IMR-90 (cell line): ENCODE results near the gene PRLH. TPM values are rescaled to one million over a fixed set of nuclear protein-coding genes. Genes with fewer than 3 reads are reported as not detected.

Experiments used
- ATAC-seq: fragments of 200-7000 bp; cut with Tn5 transposase; 2 replicates; pipeline ENCODE4 v1.9.1; 2020; ENCODE audit warnings: low read depth, mild to moderate bottlenecking, moderate library complexity
- BruUV-seq: library from RNA; stranded (reverse); fragments of 400-500 nt; replicated peaks from 2 replicates; lab custom pipeline; 2021; lab: Mats Ljungman, UMichigan
- CTCF ChIA-PET: fragments of 300-600 bp; formaldehyde crosslinking; extraction: SDS; loops from one replicate; lab custom pipeline; 2021; ENCODE audit warnings: antibody characterized with exemption; lab: Yijun Ruan, JAX
- POLR2A ChIA-PET: fragments of 300-600 bp; sonication (Branson Sonifier 250); formaldehyde crosslinking; loops from one replicate; lab custom pipeline; 2022; ENCODE audit warnings: antibody characterized with exemption; ENCODE audit not compliant: unreplicated experiment; lab: Charles Lee
- DNase-seq: peaks from one replicate; pipeline ENCODE4 v3.0.0; 2013
- H2AFZ ChIP-seq: replicated peaks from 2 replicates; pipeline ENCODE3; 2013; ENCODE audit warnings: low read length, mild to moderate bottlenecking; ENCODE audit not compliant: poor library complexity
- H2AK5ac ChIP-seq: 2 replicates; pipeline ENCODE4 v1.6.1; 2013; ENCODE audit warnings: low read depth, low read length, inconsistent platforms
- H2AK9ac ChIP-seq: replicated peaks from 2 replicates; pipeline ENCODE3; 2013; ENCODE audit warnings: mild to moderate bottlenecking, low read depth, low read length, moderate library complexity; ENCODE audit not compliant: poor library complexity
- H2BK120ac ChIP-seq: 2 replicates; pipeline ENCODE4 v1.6.1; 2013; ENCODE audit warnings: low read depth, low read length, inconsistent platforms
- H2BK15ac ChIP-seq: 3 replicates; pipeline ENCODE4 v1.6.1; 2013; ENCODE audit warnings: low read depth, low read length, inconsistent platforms
- H2BK20ac ChIP-seq: 2 replicates; pipeline ENCODE4 v1.6.1; 2013; ENCODE audit warnings: low read depth, mild to moderate bottlenecking, inconsistent platforms, low read length, moderate library complexity
- H2BK5ac ChIP-seq: 2 replicates; pipeline ENCODE4 v1.6.1; 2013; ENCODE audit warnings: mild to moderate bottlenecking, low read depth, low read length, inconsistent platforms; ENCODE audit not compliant: poor library complexity, severe bottlenecking
- H3K14ac ChIP-seq: replicated peaks from 2 replicates; pipeline ENCODE4 v1.6.1; 2013; ENCODE audit warnings: low read depth, low read length, inconsistent platforms
- H3K18ac ChIP-seq: 2 replicates; pipeline ENCODE4 v1.6.1; 2013; ENCODE audit warnings: low read depth, low read length, control low read depth
- H3K23ac ChIP-seq: 2 replicates; pipeline ENCODE4 v1.6.1; 2013; ENCODE audit warnings: low read depth, low read length, inconsistent platforms
- H3K27ac ChIP-seq: 2 replicates; pipeline ENCODE4 v1.5.1; 2013; ENCODE audit warnings: mild to moderate bottlenecking, control low read depth, low read length; ENCODE audit not compliant: insufficient read depth
- H3K27me3 ChIP-seq: 2 replicates; pipeline ENCODE4 v1.6.1; 2013; ENCODE audit warnings: low read length; ENCODE audit not compliant: control insufficient read depth, insufficient read depth
- H3K36me3 ChIP-seq: 2 replicates; pipeline ENCODE4 v1.6.1; 2013; ENCODE audit warnings: low read length, mixed read lengths; ENCODE audit not compliant: control insufficient read depth, insufficient read depth
- H3K4ac ChIP-seq: 2 replicates; pipeline ENCODE4 v1.6.1; 2013; ENCODE audit warnings: low read depth, low read length, inconsistent platforms
- H3K4me1 ChIP-seq: 2 replicates; pipeline ENCODE4 v1.6.1; 2013; ENCODE audit warnings: low read length, mixed read lengths; ENCODE audit not compliant: control insufficient read depth, insufficient read depth
- H3K4me2 ChIP-seq: 2 replicates; pipeline ENCODE4 v1.6.1; 2013; ENCODE audit warnings: low read depth, mild to moderate bottlenecking, control low read depth, low read length, moderate library complexity
- H3K4me3 ChIP-seq: 2 replicates; pipeline ENCODE4 v1.5.1; 2013; ENCODE audit warnings: low read depth, mild to moderate bottlenecking, control low read depth, low read length, moderate library complexity; ENCODE audit not compliant: insufficient read depth
- H3K56ac ChIP-seq: 2 replicates; pipeline ENCODE4 v1.6.1; 2013; ENCODE audit warnings: low read length, inconsistent platforms; ENCODE audit not compliant: insufficient read depth; ENCODE audit errors: extremely low read depth
- H3K79me1 ChIP-seq, 2 experiments: 2 replicates each; pipeline ENCODE4 v1.6.1; 2013; ENCODE audit warnings: low read length in 2 of 2, inconsistent platforms in 1 of 2, low read depth in 1 of 2
- H3K9ac ChIP-seq: 2 replicates; pipeline ENCODE4 v1.6.1; 2013; ENCODE audit warnings: low read depth, low read length, control low read depth
- H3K9me1 ChIP-seq: 2 replicates; pipeline ENCODE4 v1.6.1; 2013; ENCODE audit warnings: low read length, inconsistent platforms; ENCODE audit not compliant: insufficient read depth
- H3K9me3 ChIP-seq: 2 replicates; pipeline ENCODE4 v1.6.1; 2013; ENCODE audit warnings: low read length; ENCODE audit not compliant: control insufficient read depth, insufficient read depth
- H4K20me1 ChIP-seq: 2 replicates; pipeline ENCODE4 v1.6.1; 2013; ENCODE audit warnings: low read length, inconsistent platforms; ENCODE audit not compliant: insufficient read depth
- H4K5ac ChIP-seq: 2 replicates; pipeline ENCODE4 v1.6.1; 2013; ENCODE audit warnings: mild to moderate bottlenecking, low read depth, low read length, control low read depth
- H4K8ac ChIP-seq, 2 experiments: 2 replicates each; pipeline ENCODE4 v1.6.1; 2013; ENCODE audit warnings: low read depth in 2 of 2, low read length in 2 of 2, control low read depth in 1 of 2, inconsistent platforms in 1 of 2
- H4K91ac ChIP-seq: 2 replicates; pipeline ENCODE4 v1.6.1; 2013; ENCODE audit warnings: low read depth, low read length, inconsistent platforms; ENCODE audit not compliant: insufficient read depth
- BHLHE40 ChIP-seq: fragments of 150-350 bp; IDR thresholded peaks from 2 replicates; pipeline ENCODE4 v1.6.1; 2016; ENCODE audit warnings: mild to moderate bottlenecking, low read depth, low read length
- CEBPB ChIP-seq: IDR thresholded peaks from 2 replicates; pipeline ENCODE4 v1.6.1; 2012; ENCODE audit warnings: low read depth, low read length, improper control_type of control experiment
- MXI1 ChIP-seq: IDR thresholded peaks from 2 replicates; pipeline ENCODE4 v1.6.1; 2012; ENCODE audit warnings: low read depth, mild to moderate bottlenecking, low read length, moderate library complexity, borderline replicate concordance
- NFE2L2 ChIP-seq: fragments of 150-350 bp; IDR thresholded peaks from 2 replicates; pipeline ENCODE4 v1.6.1; 2016; ENCODE audit warnings: low read depth, mild to moderate bottlenecking, low read length
- POLR2A ChIP-seq: IDR thresholded peaks from 2 replicates; pipeline ENCODE4 v1.6.1; 2012; ENCODE audit warnings: mild to moderate bottlenecking, low read depth, low read length
- WGBS, 2 experiments: methylation state at CpG; one replicate each; pipeline versions ENCODE4 v1.1.5 to v1.1.7; 2013; ENCODE audit warnings: missing lambda C conversion rate in 2 of 2; ENCODE audit not compliant: insufficient read length in 1 of 2; ENCODE audit errors: extremely low coverage in 2 of 2; 5-methylcytosine and 5-hydroxymethylcytosine counted together
- dilution Hi-C: fragments of 300-500 bp; cut with HindIII; formaldehyde crosslinking; loops from one replicate; pipeline ENCODE4 v1.14.3; 2018; ENCODE audit warnings: low sequenced_read_pairs; ENCODE audit not compliant: unreplicated experiment
- in situ Hi-C: fragments of 300-500 bp; cut with MboI; formaldehyde crosslinking; loops from 3 replicates; pipeline ENCODE4 v1.14.3; 2019; ENCODE audit warnings: low sequenced_read_pairs, inconsistent platforms, mixed read lengths
- intact Hi-C: fragments of 100-400 bp; cut with micrococcal nuclease; formaldehyde crosslinking; loops from 2 replicates; pipeline ENCODE4 v1.10.0; 2022
- polyA plus RNA-seq, 3 experiments: library from polyadenylated mRNA; depleted of rRNA; stranded (reverse); fragments of >200 nt; gene quantifications; 2 replicates each; pipeline ENCODE4 v1.2.3, GENCODE V29; 2012; ENCODE audit warnings: low replicate concordance in 1 of 3
- total RNA-seq: library from RNA; depleted of rRNA; stranded (reverse); fragments of >200 nt; gene quantifications from 2 replicates; pipeline ENCODE4 v1.2.3, GENCODE V29; 2012
- TF ChIP-seq, protein P1 (sequence below): fragments of 150-350 bp; IDR thresholded peaks from 2 replicates; pipeline ENCODE4 v1.6.1; 2017; ENCODE audit warnings: mild to moderate bottlenecking, antibody characterized with exemption, low read length, low read depth
- TF ChIP-seq, protein P2 (sequence below): fragments of 150-350 bp; IDR thresholded peaks from 2 replicates; pipeline ENCODE4 v1.6.1; 2016; ENCODE audit warnings: low read depth, mild to moderate bottlenecking, low read length, moderate library complexity, borderline replicate concordance

The PRLH gene
- total and polyA plus RNA-seq, 2 of the 4 experiments (the other 2 are of a cell fraction), result not detected

GRCh38 chr2:237563816-237564215 is 2.6 kb upstream of the PRLH start:
- ATAC-seq (peak; percentile 70; the same call in 1 of the 2 replicates), DNase-seq (peak; percentile 23)
- Histone ChIP-seq H3K4me3 (no peak overlapping the region), H3K27ac (no peak overlapping the region), H3K4me1 (peaks cover 2% of the 10 kb centered on the region; the same call in 1 of the 2 replicates), H3K36me3 (no peaks in the 10 kb centered on the region), H3K56ac (no peak overlapping the region), H3K4me2 (no peak overlapping the region), H3K14ac (no peak overlapping the region), H4K20me1 (no peaks in the 10 kb centered on the region), H2BK120ac (no peak overlapping the region), H3K9ac (no peak overlapping the region), H3K9me1 (0 out of 2 replicates have a peak, but pooled peaks cover 9% of the 10 kb centered on the region), H2BK5ac (no peak overlapping the region), H2BK20ac (no peak overlapping the region), H3K23ac (no peak overlapping the region), H2AK5ac (no peak overlapping the region), H2AFZ (no peak overlapping the region), H2AK9ac (no peak overlapping the region), H3K9me3 (no peaks in the 10 kb centered on the region; the same call in 1 of the 2 replicates), H2BK15ac (no peak overlapping the region), H3K79me1 (no peaks in the 10 kb centered on the region), H4K5ac (no peak overlapping the region), H4K91ac (no peak overlapping the region), H3K4ac (no peak overlapping the region), H4K8ac (no peak overlapping the region), H3K27me3 (peaks cover 2% of the 10 kb centered on the region; the same call in 1 of the 2 replicates), H3K18ac (no peak overlapping the region)
- BruUV-seq, result no TSS peak
- intact Hi-C loops (no loop called here), in situ Hi-C loops (loop anchor here (25.0 kb wide), 2 partner anchors 1052 to 1227 kb away; a partner anchor contains a TSS), dilution Hi-C loops (no loop called here)
- 7% methylated on average over 5 of the region's 14 CpGs; no CpG with 5 or more reads in 1 of the 2 experiments for WGBS, 2 experiments
- TF ChIP-seq, protein P1, sequence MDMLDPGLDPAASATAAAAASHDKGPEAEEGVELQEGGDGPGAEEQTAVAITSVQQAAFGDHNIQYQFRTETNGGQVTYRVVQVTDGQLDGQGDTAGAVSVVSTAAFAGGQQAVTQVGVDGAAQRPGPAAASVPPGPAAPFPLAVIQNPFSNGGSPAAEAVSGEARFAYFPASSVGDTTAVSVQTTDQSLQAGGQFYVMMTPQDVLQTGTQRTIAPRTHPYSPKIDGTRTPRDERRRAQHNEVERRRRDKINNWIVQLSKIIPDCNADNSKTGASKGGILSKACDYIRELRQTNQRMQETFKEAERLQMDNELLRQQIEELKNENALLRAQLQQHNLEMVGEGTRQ, result no peak
- TF ChIP-seq BHLHE40, result no peak
- TF ChIP-seq CEBPB, result no peak
- no peak for TF ChIP-seq MXI1
- TF ChIP-seq, protein P2, sequence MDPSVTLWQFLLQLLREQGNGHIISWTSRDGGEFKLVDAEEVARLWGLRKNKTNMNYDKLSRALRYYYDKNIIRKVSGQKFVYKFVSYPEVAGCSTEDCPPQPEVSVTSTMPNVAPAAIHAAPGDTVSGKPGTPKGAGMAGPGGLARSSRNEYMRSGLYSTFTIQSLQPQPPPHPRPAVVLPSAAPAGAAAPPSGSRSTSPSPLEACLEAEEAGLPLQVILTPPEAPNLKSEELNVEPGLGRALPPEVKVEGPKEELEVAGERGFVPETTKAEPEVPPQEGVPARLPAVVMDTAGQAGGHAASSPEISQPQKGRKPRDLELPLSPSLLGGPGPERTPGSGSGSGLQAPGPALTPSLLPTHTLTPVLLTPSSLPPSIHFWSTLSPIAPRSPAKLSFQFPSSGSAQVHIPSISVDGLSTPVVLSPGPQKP, result no peak
- no peak for TF ChIP-seq NFE2L2
- no peak for TF ChIP-seq POLR2A
- POLR2A ChIA-PET, result no interaction called here
- CTCF ChIA-PET, result interaction anchor here (0.6 kb wide), 1 partner anchor 62 kb away, joined by 5 read pairs; no protein-coding TSS in a partner anchor
